Stomach smooth muscle (tissue), 2 donors: Measurements from ENCODE around the gene RAP1GAP2.
A peak's percentile ranks its signal among the peaks of the same experiment; 100 is the strongest.

Experiments used
- H3K27ac ChIP-seq: one replicate; pipeline ENCODE4 v1.7.0; 2013; ENCODE audit warnings: mild to moderate bottlenecking, low read length, inconsistent platforms
- H3K27me3 ChIP-seq, 2 donors: one replicate each; pipeline ENCODE4 v1.7.0; 2013; ENCODE audit warnings: low read length in 2 of 2; ENCODE audit not compliant: insufficient read depth in 2 of 2, control insufficient read depth in 1 of 2
- H3K36me3 ChIP-seq, 2 donors: one replicate each; pipeline ENCODE4 v1.7.0; 2013; ENCODE audit warnings: low read length in 2 of 2; ENCODE audit not compliant: control insufficient read depth in 2 of 2, insufficient read depth in 2 of 2
- H3K4me1 ChIP-seq: one replicate; pipeline ENCODE4 v1.7.0; 2013; ENCODE audit warnings: low read length; ENCODE audit not compliant: control insufficient read depth, insufficient read depth
- H3K4me3 ChIP-seq, 2 donors: one replicate each; pipeline ENCODE4 v1.7.0; 2013; ENCODE audit warnings: low read length in 2 of 2
- H3K9ac ChIP-seq, 2 donors: one replicate each; pipeline ENCODE4 v1.7.0; 2013; ENCODE audit warnings: low read length in 2 of 2, mild to moderate bottlenecking in 1 of 2
- H3K9me3 ChIP-seq, 2 donors: one replicate each; pipeline ENCODE4 v1.7.0; 2013; ENCODE audit warnings: low read length in 2 of 2; ENCODE audit not compliant: control insufficient read depth in 2 of 2
- donor health status: healthy.
- donor health status: Pancreatic carcinoma.

Gene RAP1GAP2

DNA sequence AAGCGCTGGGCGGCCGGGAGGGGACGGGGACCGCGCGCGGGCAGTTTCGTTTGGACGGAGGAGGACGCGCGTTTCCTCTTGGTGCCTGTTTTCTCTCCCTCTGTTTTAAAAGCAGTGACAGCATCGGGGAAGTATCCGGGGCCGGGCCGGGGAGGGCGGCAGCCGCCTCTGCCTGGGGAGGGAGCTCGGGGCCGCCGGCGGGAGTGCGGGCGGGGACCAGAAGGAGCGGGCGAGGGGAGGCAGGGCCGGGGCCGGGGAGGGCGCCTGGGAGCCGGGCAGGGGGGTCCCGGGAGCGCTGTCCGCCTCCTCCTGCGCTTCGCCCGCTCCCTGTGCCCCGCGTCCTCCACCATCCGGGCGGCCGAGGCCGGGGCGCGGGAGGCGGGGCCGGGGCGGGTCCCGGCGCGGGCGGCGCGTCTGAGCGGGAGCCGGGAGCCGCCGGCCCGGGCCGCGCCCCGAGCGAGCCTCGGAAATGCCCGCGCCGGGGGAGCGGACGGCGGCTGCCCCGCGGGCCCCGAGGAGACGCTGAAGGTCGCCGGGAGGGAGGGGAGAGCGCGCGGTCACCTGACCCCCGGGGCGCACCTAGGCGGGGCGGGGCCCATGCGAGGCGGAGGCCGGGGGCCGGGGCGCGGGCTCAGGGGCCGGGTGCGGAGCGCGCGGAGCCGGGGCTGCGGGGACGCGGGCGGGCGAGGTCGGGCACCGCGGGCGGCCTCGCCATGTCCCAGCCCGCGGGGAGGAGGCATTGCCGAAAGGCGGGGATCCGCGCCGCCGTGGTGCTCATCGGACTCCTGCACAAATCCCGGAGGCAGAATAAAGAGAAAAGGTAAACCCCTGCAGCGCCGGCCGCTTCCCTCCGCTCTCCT is 57.3 kb downstream of the RAP1GAP2 start:
- Histone ChIP-seq H3K27ac (peak overlapping the region; percentile 64), H3K9ac (peak overlapping the region; percentile 66 to 69), H3K27me3 (peaks cover 2 to 4% of the 10 kb centered on the region in 2 donors), H3K4me3 (peak overlapping the region; percentile 71 to 79), H3K4me1 (peaks cover 21% of the 10 kb centered on the region), H3K9me3 (no peaks in the 10 kb centered on the region), H3K36me3 (no peaks in the 10 kb centered on the region)

DNA sequence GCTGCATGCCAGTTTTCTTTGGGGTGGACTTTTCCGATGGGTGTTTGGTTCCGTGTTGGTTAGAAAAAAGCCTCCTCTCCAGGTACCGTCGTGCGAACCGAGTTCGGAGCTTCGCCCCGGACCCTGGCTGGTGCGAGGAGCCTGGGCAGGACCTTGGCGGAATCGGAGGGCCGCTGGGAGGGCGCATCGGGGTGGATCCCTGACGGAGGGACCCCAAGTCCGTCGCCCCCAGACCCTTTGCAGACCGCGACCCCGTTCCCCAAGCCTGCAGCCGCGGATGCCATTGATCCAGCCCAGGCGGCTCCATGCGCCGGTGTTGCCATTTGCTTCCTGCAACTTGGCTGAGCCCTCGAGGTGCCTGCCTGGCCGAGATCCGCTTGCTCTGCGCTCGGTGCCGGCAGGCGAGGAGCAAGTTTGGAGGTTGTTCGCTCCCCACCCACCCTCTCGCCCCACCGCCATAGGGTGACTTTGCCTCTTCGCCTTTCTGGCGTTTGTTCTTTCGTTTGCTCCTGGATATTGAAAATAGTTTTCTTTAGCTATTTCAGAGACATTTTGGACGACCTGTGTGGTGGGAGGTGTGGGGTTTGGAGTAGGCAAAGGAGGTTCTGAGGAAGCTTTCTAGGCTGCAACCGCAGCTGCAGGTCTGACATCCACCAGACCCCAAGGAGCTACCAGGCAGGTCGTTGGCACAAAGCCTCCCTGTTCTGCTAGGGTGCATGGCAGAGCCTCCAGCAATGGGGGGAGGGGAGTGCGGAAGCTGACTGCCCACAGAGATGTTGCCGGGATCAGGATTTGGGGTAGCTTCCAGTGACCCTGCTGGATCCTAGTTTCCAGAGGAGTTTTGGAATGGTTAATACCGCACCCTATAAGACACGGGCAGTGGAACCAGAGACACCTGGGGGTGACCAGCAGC is 58.2 kb downstream of the RAP1GAP2 start:
- H3K27me3 ChIP-seq, result peaks cover 2 to 4% of the 10 kb centered on the region in 2 donors
- peak overlapping the region; percentile 71 to 79 for H3K4me3 ChIP-seq
- no peak overlapping the region for H3K27ac ChIP-seq
- H3K36me3 ChIP-seq, result no peaks in the 10 kb centered on the region
- H3K4me1 ChIP-seq, result peaks cover 17% of the 10 kb centered on the region
- H3K9ac ChIP-seq, result peak overlapping the region; percentile 57 to 66
- H3K9me3 ChIP-seq, result no peaks in the 10 kb centered on the region

DNA sequence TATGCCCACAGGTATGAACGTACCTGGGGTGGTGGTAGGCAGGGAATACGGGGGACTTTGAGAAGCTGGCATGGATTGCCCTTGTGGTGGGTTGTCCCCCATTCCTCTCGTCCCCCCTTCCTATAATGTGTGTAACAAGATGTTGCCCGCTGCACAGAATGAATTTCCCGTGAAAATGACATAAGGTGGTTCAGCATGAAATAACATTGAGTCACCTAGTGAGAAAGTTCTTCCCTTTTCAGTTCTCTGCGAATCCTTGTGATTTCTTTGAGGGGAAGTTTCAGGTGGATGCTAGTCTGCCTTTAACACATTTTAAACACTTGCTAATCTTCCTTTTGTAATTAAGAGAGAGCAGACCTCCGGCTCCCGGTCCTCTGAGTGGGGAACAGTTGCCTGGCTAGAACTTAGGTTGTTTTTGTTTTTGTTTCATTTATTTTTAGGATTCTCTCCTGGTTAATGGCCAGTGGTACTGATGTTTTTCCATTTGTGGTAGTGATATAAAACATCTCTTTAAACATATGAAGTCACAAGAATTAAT is 58.9 kb downstream of the RAP1GAP2 start:
- peaks cover 17% of the 10 kb centered on the region for H3K4me1 ChIP-seq
- H3K9me3 ChIP-seq, result no peaks in the 10 kb centered on the region
- no peak overlapping the region for H3K9ac ChIP-seq
- H3K27ac ChIP-seq, result no peak overlapping the region
- peaks cover 2 to 4% of the 10 kb centered on the region in 2 donors for H3K27me3 ChIP-seq
- H3K4me3 ChIP-seq, result peak overlapping the region; percentile 71 to 79
- H3K36me3 ChIP-seq, result no peaks in the 10 kb centered on the region

DNA sequence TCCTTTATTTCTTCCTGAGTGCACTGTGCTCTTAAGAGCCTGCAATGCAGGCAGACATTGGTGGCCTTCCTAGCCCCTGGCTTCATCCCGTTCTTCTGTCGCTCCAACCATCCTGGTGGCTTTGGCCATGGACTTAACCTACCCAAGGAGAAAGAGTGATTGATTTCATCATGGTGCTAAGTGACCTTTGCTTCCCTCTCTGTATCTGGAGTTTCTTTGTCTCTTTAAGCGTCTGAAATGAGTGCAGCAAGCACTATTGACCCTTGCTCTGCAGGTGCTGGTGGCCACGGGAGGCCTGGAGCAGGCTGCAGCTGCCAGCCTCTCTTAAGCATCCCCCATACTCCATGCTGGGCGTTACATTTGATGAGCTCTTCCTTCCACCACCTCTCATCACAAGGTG is 60.5 kb downstream of the RAP1GAP2 start:
- peaks cover 2 to 4% of the 10 kb centered on the region in 2 donors for H3K27me3 ChIP-seq
- H3K9ac ChIP-seq, result no peak overlapping the region
- H3K4me3 ChIP-seq, result no peak overlapping the region
- peaks cover 17% of the 10 kb centered on the region for H3K4me1 ChIP-seq
- H3K36me3 ChIP-seq, result no peaks in the 10 kb centered on the region
- H3K9me3 ChIP-seq, result no peaks in the 10 kb centered on the region
- no peak overlapping the region for H3K27ac ChIP-seq

DNA sequence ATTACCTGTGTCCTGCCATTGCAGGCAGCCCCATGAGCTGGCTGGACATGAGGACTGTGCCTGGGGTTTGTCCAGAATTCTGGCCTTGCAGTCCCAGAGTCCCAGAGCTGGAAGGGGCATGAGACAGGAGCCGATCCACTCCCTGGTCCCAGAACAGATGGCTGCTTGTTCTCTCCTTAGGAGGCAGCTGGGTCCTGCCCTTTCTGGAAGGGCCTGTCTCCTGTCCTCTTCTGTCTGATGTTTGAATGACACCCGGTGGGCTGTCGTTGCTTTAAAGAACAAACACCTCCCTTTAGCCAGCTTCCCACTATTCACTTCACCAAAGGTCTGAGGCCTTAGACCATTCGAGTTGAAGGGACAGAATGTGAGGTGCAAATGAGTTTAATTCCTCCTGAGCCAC is 63.8 kb downstream of the RAP1GAP2 start:
- no peak overlapping the region for H3K4me3 ChIP-seq
- H3K9me3 ChIP-seq, result no peaks in the 10 kb centered on the region
- H3K27me3 ChIP-seq, result peaks cover 0 to 4% of the 10 kb centered on the region in 2 donors
- no peaks in the 10 kb centered on the region for H3K36me3 ChIP-seq
- H3K27ac ChIP-seq, result no peak overlapping the region
- H3K4me1 ChIP-seq, result peaks cover 1% of the 10 kb centered on the region
- no peak overlapping the region for H3K9ac ChIP-seq

DNA sequence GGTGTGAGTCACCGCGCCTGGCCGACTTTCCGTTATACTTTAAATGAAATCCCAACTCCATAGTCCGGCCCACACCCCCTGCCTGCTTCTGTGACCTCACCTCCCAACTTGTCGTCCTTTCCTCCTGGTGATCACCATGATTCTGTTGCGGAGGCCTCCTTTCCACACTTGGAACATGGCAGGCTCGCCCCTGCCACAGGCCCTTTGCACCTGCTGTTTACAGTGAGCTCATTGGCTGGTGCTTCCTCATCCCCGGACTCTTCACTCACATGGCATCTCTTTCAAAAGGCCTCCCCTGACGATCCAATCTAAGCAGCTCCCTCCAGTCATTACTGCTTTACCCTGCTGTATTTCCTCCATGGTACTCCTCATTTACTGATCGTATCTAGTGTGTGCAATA is 64.6 kb downstream of the RAP1GAP2 start:
- peaks cover 0 to 4% of the 10 kb centered on the region in 2 donors for H3K27me3 ChIP-seq
- H3K4me1 ChIP-seq, result no peaks in the 10 kb centered on the region
- no peak overlapping the region for H3K4me3 ChIP-seq
- H3K27ac ChIP-seq, result no peak overlapping the region
- no peaks in the 10 kb centered on the region for H3K9me3 ChIP-seq
- H3K36me3 ChIP-seq, result no peaks in the 10 kb centered on the region
- no peak overlapping the region for H3K9ac ChIP-seq

DNA sequence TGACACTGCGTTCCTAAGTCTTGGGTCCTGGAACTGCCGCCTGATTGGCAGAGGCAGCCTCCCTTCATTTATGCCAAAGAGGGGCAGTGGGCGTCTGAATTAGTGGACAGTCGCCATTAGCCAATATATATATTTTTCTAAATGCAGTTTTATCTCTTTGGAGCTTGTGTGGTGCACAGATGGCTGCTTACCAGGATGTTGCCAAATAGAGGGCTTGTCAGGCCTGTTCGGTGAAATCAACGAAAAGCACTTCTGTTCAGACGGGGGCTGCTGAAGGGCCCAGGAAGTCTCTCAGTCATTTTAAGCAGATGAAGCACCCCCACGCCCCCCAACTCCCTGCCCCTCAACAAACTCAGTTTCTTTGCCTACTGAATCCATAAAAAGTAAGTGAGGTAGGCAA is 66.0 kb downstream of the RAP1GAP2 start:
- Histone ChIP-seq H3K27ac (no peak overlapping the region), H3K36me3 (no peaks in the 10 kb centered on the region), H3K4me3 (no peak overlapping the region), H3K9me3 (no peaks in the 10 kb centered on the region), H3K4me1 (no peaks in the 10 kb centered on the region), H3K27me3 (no peaks in the 10 kb centered on the region), H3K9ac (no peak overlapping the region)

DNA sequence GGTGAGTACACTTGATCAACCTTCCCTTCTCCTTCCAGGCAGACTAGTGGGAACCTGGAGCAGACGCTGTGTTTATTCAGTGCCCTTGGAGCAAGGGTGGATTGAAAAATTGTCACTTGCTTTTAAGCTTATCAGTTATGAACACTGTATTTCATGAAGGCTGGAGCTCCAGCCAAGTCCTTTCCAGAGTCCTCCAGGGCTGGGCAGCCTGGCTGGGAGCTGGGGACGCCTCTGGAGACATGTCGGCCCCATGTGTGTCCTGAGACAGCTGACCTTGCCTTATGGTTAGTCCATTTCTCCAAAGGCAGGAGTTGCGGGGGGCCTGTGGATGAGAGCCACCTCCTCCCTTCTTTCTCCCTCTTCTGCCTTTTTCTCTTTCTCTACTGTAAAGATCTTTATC is 67.0 kb downstream of the RAP1GAP2 start:
- Histone ChIP-seq H3K27me3 (no peaks in the 10 kb centered on the region), H3K9ac (no peak overlapping the region), H3K4me3 (no peak overlapping the region), H3K9me3 (no peaks in the 10 kb centered on the region), H3K36me3 (no peaks in the 10 kb centered on the region), H3K27ac (no peak overlapping the region), H3K4me1 (no peaks in the 10 kb centered on the region)

DNA sequence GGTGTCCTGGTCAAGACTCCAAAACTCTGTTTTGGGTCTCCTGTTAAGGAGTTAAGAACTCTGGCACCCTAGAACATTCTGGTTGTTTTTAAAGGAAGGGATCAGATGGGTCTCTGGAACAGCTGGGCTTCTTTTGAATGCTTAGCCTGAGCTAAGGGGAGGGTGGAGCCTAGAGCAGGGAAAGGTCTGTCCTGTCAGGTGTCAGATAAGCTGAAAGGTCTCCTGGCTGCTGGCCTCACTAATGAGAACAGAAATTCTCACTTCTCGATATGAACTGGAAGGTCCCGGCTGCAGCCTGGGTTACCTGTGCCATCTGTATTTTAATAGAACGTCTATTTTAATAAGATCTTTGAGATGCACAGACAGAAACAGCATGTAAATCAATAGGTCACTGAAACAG is 69.0 kb downstream of the RAP1GAP2 start:
- Histone ChIP-seq H3K36me3 (no peaks in the 10 kb centered on the region), H3K9ac (no peak overlapping the region), H3K4me1 (no peaks in the 10 kb centered on the region), H3K27me3 (no peaks in the 10 kb centered on the region), H3K4me3 (no peak overlapping the region), H3K27ac (no peak overlapping the region), H3K9me3 (no peaks in the 10 kb centered on the region)

DNA sequence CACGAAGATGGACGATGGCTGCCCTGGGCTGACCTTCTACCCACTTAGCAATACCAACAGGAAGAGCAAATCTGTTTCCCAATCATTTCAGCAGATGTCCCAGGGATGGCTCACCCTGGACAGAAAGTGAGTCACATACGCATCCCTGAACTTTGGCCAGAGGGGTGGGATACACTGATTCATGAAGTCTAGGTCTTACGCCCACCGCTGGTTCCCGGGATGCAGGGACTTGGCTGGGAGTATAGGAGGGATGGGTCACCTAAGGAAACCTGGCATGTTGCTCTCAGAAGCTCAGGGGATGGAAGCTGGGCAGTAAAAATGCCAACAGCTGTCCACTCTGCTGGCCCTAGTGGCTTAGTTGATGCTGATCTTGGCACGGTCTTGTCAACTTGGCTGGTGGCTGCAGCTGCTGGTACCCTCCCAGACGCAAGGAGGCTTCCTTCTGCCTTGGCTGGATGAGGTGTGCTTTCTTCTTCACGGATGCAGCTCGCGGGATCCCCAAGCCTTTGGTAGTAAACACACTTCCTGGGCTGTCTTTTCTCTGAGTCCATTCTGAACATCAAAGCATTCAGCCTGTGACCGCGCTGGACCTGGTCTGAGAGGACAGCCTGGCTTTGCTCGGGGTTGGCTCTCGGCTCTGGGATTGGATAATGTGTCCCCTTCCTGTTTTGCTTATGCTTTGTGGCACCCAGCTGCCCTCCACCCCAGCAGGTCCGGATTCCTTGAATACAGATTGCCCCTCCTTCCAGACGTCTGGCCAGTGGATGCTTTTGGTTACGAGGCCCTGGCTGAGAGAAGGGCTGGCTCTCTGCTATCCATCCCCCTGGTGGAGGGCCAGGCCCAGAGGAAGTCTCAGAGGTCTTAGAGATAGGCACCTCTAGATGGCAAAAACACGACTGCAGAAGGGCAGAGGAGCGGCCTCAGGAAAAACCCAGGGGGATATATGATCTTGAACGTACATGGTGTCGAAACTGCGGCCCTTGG is 71.5 kb downstream of the RAP1GAP2 start:
- Histone ChIP-seq H3K27ac (no peak overlapping the region), H3K27me3 (no peaks in the 10 kb centered on the region), H3K36me3 (no peaks in the 10 kb centered on the region), H3K4me1 (no peaks in the 10 kb centered on the region), H3K4me3 (no peak overlapping the region), H3K9ac (no peak overlapping the region), H3K9me3 (no peaks in the 10 kb centered on the region)
